H1 (cell line): ENCODE data around the gene CCL23. TPM values are rescaled to one million over a fixed set of nuclear protein-coding genes. Genes with fewer than 3 reads are reported as not detected.

ENCODE experiments used
- CTCF ChIA-PET: fragments of 300-600 bp; sonication (Branson Sonifier 250); formaldehyde crosslinking; loops from one replicate; lab custom pipeline; 2021; ENCODE audit not compliant: partially characterized antibody; lab: Charles Lee
- POLR2A ChIA-PET: fragments of 300-600 bp; sonication (Branson Sonifier 250); formaldehyde crosslinking; loops from one replicate; lab custom pipeline; 2021; ENCODE audit warnings: inconsistent platforms; ENCODE audit not compliant: partially characterized antibody; lab: Charles Lee
- DNase-seq, 2 experiments: peaks; one replicate each; pipeline versions ENCODE4 v3.0.0 to v3.0.0-alpha.2; 2010 to 2022; ENCODE audit warnings: low spot score in 2 of 2, low read depth in 1 of 2, mixed read lengths in 1 of 2
- FAIRE-seq: peaks from 2 replicates; lab custom pipeline; 2011; peaks lifted over from hg19 to GRCh38; lab: Jason Lieb, UNC
- H2AFZ ChIP-seq: 2 replicates; pipeline ENCODE4 v1.8.1; 2012; ENCODE audit warnings: low read length, inconsistent platforms
- H2AK5ac ChIP-seq: 2 replicates; pipeline ENCODE4 v1.6.1; 2013; ENCODE audit warnings: low read depth, low read length
- H2BK120ac ChIP-seq: replicated peaks from 2 replicates; pipeline ENCODE3; 2013; ENCODE audit warnings: low read depth, low read length, inconsistent platforms
- H2BK12ac ChIP-seq: 2 replicates; pipeline ENCODE4 v1.6.1; 2013; ENCODE audit warnings: low read depth, low read length
- H2BK15ac ChIP-seq: 2 replicates; pipeline ENCODE4 v1.6.1; 2013; ENCODE audit warnings: low read length
- H2BK20ac ChIP-seq: 2 replicates; pipeline ENCODE4 v1.6.1; 2013; ENCODE audit warnings: low read length
- H2BK5ac ChIP-seq: 2 replicates; pipeline ENCODE4 v1.6.1; 2013; ENCODE audit warnings: low read depth, low read length
- H3K14ac ChIP-seq: 2 replicates; pipeline ENCODE4 v1.6.1; 2013; ENCODE audit warnings: inconsistent platforms; ENCODE audit not compliant: insufficient read length
- H3K18ac ChIP-seq: 2 replicates; pipeline ENCODE4 v1.6.1; 2013; ENCODE audit warnings: low read length; ENCODE audit errors: extremely low read depth
- H3K23ac ChIP-seq: 2 replicates; pipeline ENCODE4 v1.6.1; 2013; ENCODE audit warnings: inconsistent platforms; ENCODE audit not compliant: insufficient read length
- H3K23me2 ChIP-seq: 2 replicates; pipeline ENCODE4 v1.6.1; 2013; ENCODE audit warnings: low read depth, low read length
- H3K27ac ChIP-seq: 2 replicates; pipeline ENCODE4 v1.6.1; 2011; ENCODE audit warnings: low read depth, low read length, inconsistent platforms
- H3K27me3 ChIP-seq, 4 experiments: replicated peaks in 1 of 4; 1 replicate in 1 of 4; 2 replicates in 3 of 4; pipeline versions ENCODE4 v1.6.1 to v1.8.1; 2011 to 2013; ENCODE audit warnings: low read length in 3 of 4, mild to moderate bottlenecking in 3 of 4, inconsistent platforms in 2 of 4, mixed read lengths in 2 of 4, moderate library complexity in 1 of 4; ENCODE audit not compliant: control insufficient read depth in 3 of 4, insufficient read depth in 3 of 4; ENCODE audit errors: extremely low read depth in 1 of 4
- H3K36me3 ChIP-seq, 4 experiments: 2 replicates each; pipeline versions ENCODE4 v1.6.1 to v1.8.1; 2011 to 2013; ENCODE audit warnings: mild to moderate bottlenecking in 4 of 4, low read length in 3 of 4, moderate library complexity in 2 of 4, control low read depth in 1 of 4, inconsistent platforms in 1 of 4; ENCODE audit not compliant: insufficient read depth in 4 of 4, control insufficient read depth in 2 of 4
- H3K4ac ChIP-seq: replicated peaks from 2 replicates; pipeline ENCODE3; 2013; ENCODE audit warnings: low read length, low read depth, mixed read lengths, inconsistent platforms; ENCODE audit not compliant: insufficient read length
- H3K4me1 ChIP-seq, 4 experiments: replicated peaks in 1 of 4; 1 replicate in 1 of 4; 2 replicates in 3 of 4; pipeline versions ENCODE4 v1.6.1 to v1.8.1; 2011 to 2013; ENCODE audit warnings: low read length in 3 of 4, inconsistent platforms in 2 of 4, mixed read lengths in 1 of 4; ENCODE audit not compliant: insufficient read depth in 4 of 4, control insufficient read depth in 3 of 4
- H3K4me2 ChIP-seq, 2 experiments: 2 replicates each; pipeline versions ENCODE4 v1.6.1 to v1.8.1; 2011 to 2013; ENCODE audit warnings: low read depth in 2 of 2, low read length in 2 of 2, control low read depth in 1 of 2, inconsistent platforms in 1 of 2, mild to moderate bottlenecking in 1 of 2; ENCODE audit not compliant: insufficient read depth in 1 of 2
- H3K4me3 ChIP-seq, 4 experiments: fragments of 200-600, 300-600 bp in 1 of 4; sonication (generic), shearing (Covaris generic), sonication (Bioruptor Twin) in 1 of 4; 2 replicates each; pipeline versions ENCODE4 v1.5.1 to v1.8.1; 2011 to 2016; ENCODE audit warnings: low read length in 4 of 4, low read depth in 3 of 4, control low read depth in 2 of 4, inconsistent platforms in 2 of 4, mild to moderate bottlenecking in 2 of 4, mixed read lengths in 1 of 4, moderate library complexity in 1 of 4; ENCODE audit not compliant: insufficient read depth in 2 of 4; ENCODE audit errors: extremely low read depth in 1 of 4
- H3K56ac ChIP-seq: replicated peaks from 2 replicates; pipeline ENCODE3; 2013; ENCODE audit warnings: low read depth, mild to moderate bottlenecking, mixed read lengths, low read length, inconsistent platforms; ENCODE audit not compliant: insufficient read length
- H3K79me1 ChIP-seq: 2 replicates; pipeline ENCODE4 v1.6.1; 2013; ENCODE audit warnings: low read depth, low read length, control low read depth
- H3K79me2 ChIP-seq, 2 experiments: 2 replicates each; pipeline versions ENCODE4 v1.6.1 to v1.8.1; 2012 to 2013; ENCODE audit warnings: low read length in 2 of 2, mild to moderate bottlenecking in 2 of 2, inconsistent platforms in 1 of 2; ENCODE audit not compliant: insufficient read depth in 2 of 2, control insufficient read depth in 1 of 2
- H3K9ac ChIP-seq, 4 experiments: replicated peaks in 1 of 4; 1 replicate in 1 of 4; 2 replicates in 3 of 4; pipeline versions ENCODE4 v1.6.1 to v1.8.1; 2011 to 2013; ENCODE audit warnings: low read depth in 3 of 4, low read length in 3 of 4, control low read depth in 2 of 4, mild to moderate bottlenecking in 2 of 4, moderate library complexity in 2 of 4, inconsistent platforms in 1 of 4; ENCODE audit errors: extremely low read depth in 1 of 4
- H3K9me3 ChIP-seq, 2 experiments: 2 replicates each; pipeline versions ENCODE4 v1.6.1 to v1.8.1; 2012 to 2013; ENCODE audit warnings: mild to moderate bottlenecking in 2 of 2, moderate library complexity in 2 of 2, control low read depth in 1 of 2, inconsistent platforms in 1 of 2, low read depth in 1 of 2, low read length in 1 of 2, mixed read lengths in 1 of 2; ENCODE audit not compliant: insufficient read depth in 2 of 2
- H4K20me1 ChIP-seq, 2 experiments: replicated peaks in 1 of 2; 2 replicates each; pipeline versions ENCODE3 to v1.8.1; 2011 to 2013; ENCODE audit warnings: inconsistent platforms in 2 of 2, low read length in 2 of 2, mild to moderate bottlenecking in 1 of 2; ENCODE audit not compliant: insufficient read depth in 2 of 2, control insufficient read depth in 1 of 2
- H4K5ac ChIP-seq: 2 replicates; pipeline ENCODE4 v1.6.1; 2013; ENCODE audit warnings: low read length, low read depth, mixed read lengths, inconsistent platforms; ENCODE audit not compliant: insufficient read length
- H4K8ac ChIP-seq: 2 replicates; pipeline ENCODE4 v1.8.0; 2013; ENCODE audit warnings: mild to moderate bottlenecking, moderate library complexity, low read length, inconsistent platforms; ENCODE audit not compliant: insufficient read depth; ENCODE audit errors: extremely low read depth
- H4K91ac ChIP-seq: replicated peaks from 2 replicates; pipeline ENCODE3; 2013; ENCODE audit warnings: low read length, mixed read lengths, inconsistent platforms; ENCODE audit not compliant: insufficient read length
- BACH1 ChIP-seq: IDR thresholded peaks from 2 replicates; pipeline ENCODE4 v1.6.1; 2012; ENCODE audit warnings: low read length, improper control_type of control experiment
- EP300 ChIP-seq, 2 experiments: IDR thresholded peaks; 1 replicate in 1 of 2; 2 replicates in 1 of 2; pipeline ENCODE4 v1.6.1; 2011 to 2012; ENCODE audit warnings: low read depth in 2 of 2, low read length in 2 of 2, mild to moderate bottlenecking in 2 of 2, borderline replicate concordance in 1 of 2, inconsistent platforms in 1 of 2, moderate library complexity in 1 of 2
- HDAC6 ChIP-seq: IDR thresholded peaks from one replicate; pipeline ENCODE4 v1.7.1; 2012; ENCODE audit warnings: low read depth, mild to moderate bottlenecking, inconsistent platforms, low read length, moderate library complexity
- JUND ChIP-seq: IDR thresholded peaks from 2 replicates; pipeline ENCODE4 v1.6.1; 2011; ENCODE audit warnings: mild to moderate bottlenecking, improper control_type of control experiment, low read length
- RXRA ChIP-seq: IDR thresholded peaks from 2 replicates; pipeline ENCODE4 v1.6.1; 2011; ENCODE audit warnings: low read depth, mild to moderate bottlenecking, low read length, moderate library complexity; ENCODE audit not compliant: insufficient read depth
- SIN3A ChIP-seq, 2 experiments: IDR thresholded peaks in 1 of 2; conservative IDR thresholded peaks in 1 of 2; 2 replicates each; pipeline ENCODE4 v1.6.1; 2011 to 2012; ENCODE audit warnings: low read length in 2 of 2, improper control_type of control experiment in 1 of 2, low read depth in 1 of 2, mild to moderate bottlenecking in 1 of 2
- SP4 ChIP-seq: IDR thresholded peaks from 2 replicates; pipeline ENCODE4 v1.6.1; 2012; ENCODE audit warnings: low read length, inconsistent platforms
- YY1 ChIP-seq: IDR thresholded peaks from 2 replicates; pipeline ENCODE4 v1.6.1; 2011; ENCODE audit warnings: low read depth, mild to moderate bottlenecking, low read length
- WGBS, 2 experiments: shearing (Covaris generic) in 1 of 2; methylation state at CpG; one replicate each; pipeline versions ENCODE4 v1.1.6 to v1.1.7; 2013 to 2015; ENCODE audit warnings: low lambda C conversion rate in 2 of 2, mixed read lengths in 2 of 2, inconsistent platforms in 1 of 2, low coverage in 1 of 2, missing lambda C conversion rate in 1 of 2; ENCODE audit not compliant: insufficient replicate concordance in 2 of 2, insufficient coverage in 1 of 2, insufficient read length in 1 of 2; ENCODE audit errors: extremely low coverage in 1 of 2, missing lambda C conversion rate in 1 of 2; 5-methylcytosine and 5-hydroxymethylcytosine counted together
- polyA plus RNA-seq, 7 experiments: library from polyadenylated mRNA; depleted of rRNA in 3 of 7; stranded (reverse) in 5 of 7; unstranded in 2 of 7; fragments of >200 nt in 5 of 7; fragments of 200-250 nt in 2 of 7; gene quantifications; 1 replicate in 5 of 7; 2 replicates in 1 of 7; 4 replicates in 1 of 7; pipeline versions ENCODE4 v1.2.1 to v1.2.3, GENCODE V29; 2011 to 2013; ENCODE audit warnings: missing spikeins in 2 of 7, mixed read lengths in 2 of 7
- total RNA-seq: library from RNA; stranded (reverse); fragmentation: NEBNext Ultra II Directional; extraction: Animal tissue kit (Norgen Biotek cat#: 25700); gene quantifications from 2 replicates; pipeline ENCODE4 v1.2.1, GENCODE V29; 2021
- TF ChIP-seq, protein P1 (sequence below): IDR thresholded peaks from 2 replicates; pipeline ENCODE4 v1.6.1; 2011; ENCODE audit warnings: low read depth, mild to moderate bottlenecking, low read length; ENCODE audit not compliant: insufficient read depth
- TF ChIP-seq, protein P2 (sequence below), 3 experiments: IDR thresholded peaks; 1 replicate in 2 of 3; 2 replicates in 1 of 3; pipeline versions ENCODE4 v1.5.1 to v1.6.1; 2011; ENCODE audit warnings: low read length in 3 of 3, mild to moderate bottlenecking in 3 of 3, inconsistent platforms in 2 of 3, low read depth in 1 of 3, moderate library complexity in 1 of 3; ENCODE audit not compliant: insufficient read depth in 1 of 3; ENCODE audit errors: control extremely low read depth in 1 of 3

Gene CCL23
- total and polyA plus RNA-seq, 2 of the 8 experiments (the other 6 are each of a cell fraction or from before 2014, with no cell fraction given): not detected

DNA sequence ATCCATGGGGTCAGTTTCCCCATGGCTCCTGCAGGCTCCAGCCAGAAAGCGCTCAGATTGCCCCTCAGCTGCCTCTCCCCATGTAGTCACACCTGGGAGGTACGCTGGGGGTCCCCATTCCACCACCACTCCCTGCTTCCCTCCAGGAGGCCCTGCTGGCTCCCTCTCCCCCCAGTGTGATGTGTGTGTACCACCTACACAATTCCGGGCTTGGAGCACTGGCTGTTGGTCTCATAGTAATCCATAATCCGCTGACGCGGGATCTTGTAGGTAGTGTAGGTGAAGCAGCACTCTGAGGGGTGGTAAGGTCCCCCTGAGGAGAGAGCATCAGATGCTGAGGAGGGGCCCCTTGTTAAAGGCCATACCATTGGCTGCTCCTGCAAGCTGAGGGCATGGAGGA, 33.6 kb downstream of the CCL23 start:
- no peak overlapping the region for H2BK15ac ChIP-seq
- H4K5ac ChIP-seq: no peak overlapping the region
- no peak for TF ChIP-seq SP4
- TF ChIP-seq RXRA: no peak
- TF ChIP-seq EP300 (IDR thresholded peaks at IDR 0.05; ENCODE audit: borderline replicate concordance in 1 of 2, low read depth in 2 of 2, low read length in 2 of 2): no peak
- TF ChIP-seq SIN3A (conservative IDR thresholded peaks at IDR 0.05 in 1 of 2, IDR thresholded peaks at IDR 0.05 in 1 of 2; ENCODE audit: low read depth in 1 of 2, low read length in 2 of 2): no peak
- TF ChIP-seq JUND: no peak
- TF ChIP-seq YY1: no peak
- TF ChIP-seq BACH1: no peak
- TF ChIP-seq, protein P1, sequence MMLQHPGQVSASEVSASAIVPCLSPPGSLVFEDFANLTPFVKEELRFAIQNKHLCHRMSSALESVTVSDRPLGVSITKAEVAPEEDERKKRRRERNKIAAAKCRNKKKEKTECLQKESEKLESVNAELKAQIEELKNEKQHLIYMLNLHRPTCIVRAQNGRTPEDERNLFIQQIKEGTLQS: no peak
- no peak for TF ChIP-seq HDAC6
- TF ChIP-seq, protein P2, sequence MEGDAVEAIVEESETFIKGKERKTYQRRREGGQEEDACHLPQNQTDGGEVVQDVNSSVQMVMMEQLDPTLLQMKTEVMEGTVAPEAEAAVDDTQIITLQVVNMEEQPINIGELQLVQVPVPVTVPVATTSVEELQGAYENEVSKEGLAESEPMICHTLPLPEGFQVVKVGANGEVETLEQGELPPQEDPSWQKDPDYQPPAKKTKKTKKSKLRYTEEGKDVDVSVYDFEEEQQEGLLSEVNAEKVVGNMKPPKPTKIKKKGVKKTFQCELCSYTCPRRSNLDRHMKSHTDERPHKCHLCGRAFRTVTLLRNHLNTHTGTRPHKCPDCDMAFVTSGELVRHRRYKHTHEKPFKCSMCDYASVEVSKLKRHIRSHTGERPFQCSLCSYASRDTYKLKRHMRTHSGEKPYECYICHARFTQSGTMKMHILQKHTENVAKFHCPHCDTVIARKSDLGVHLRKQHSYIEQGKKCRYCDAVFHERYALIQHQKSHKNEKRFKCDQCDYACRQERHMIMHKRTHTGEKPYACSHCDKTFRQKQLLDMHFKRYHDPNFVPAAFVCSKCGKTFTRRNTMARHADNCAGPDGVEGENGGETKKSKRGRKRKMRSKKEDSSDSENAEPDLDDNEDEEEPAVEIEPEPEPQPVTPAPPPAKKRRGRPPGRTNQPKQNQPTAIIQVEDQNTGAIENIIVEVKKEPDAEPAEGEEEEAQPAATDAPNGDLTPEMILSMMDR (IDR thresholded peaks at IDR 0.05; ENCODE audit: control extremely low read depth in 1 of 3, insufficient read depth in 1 of 3, low read depth in 1 of 3, low read length in 3 of 3): no peak
- H2AK5ac ChIP-seq: no peak overlapping the region
- H3K4ac ChIP-seq: no peak overlapping the region
- H4K20me1 ChIP-seq: no peaks in the 10 kb centered on the region
- H2BK120ac ChIP-seq: no peak overlapping the region
- H3K23ac ChIP-seq: no peak overlapping the region
- DNase-seq (no peak), FAIRE-seq (no peak)
- no peak overlapping the region for H3K56ac ChIP-seq
- H3K4me1 ChIP-seq: no peaks in the 10 kb centered on the region
- POLR2A ChIA-PET: interaction anchor here (0.6 kb wide), 1 partner anchor 158 kb away, joined by 3 read pairs; no protein-coding TSS in a partner anchor
- no peaks in the 10 kb centered on the region for H3K23me2 ChIP-seq
- H3K4me2 ChIP-seq: no peak overlapping the region
- CTCF ChIA-PET: interaction anchor here (1.3 to 2.4 kb wide), 2 partner anchors 15 to 88 kb away, joined by 4 to 11 read pairs; no protein-coding TSS in a partner anchor
- no peaks in the 10 kb centered on the region for H3K9me3 ChIP-seq
- H3K9ac ChIP-seq: no peak overlapping the region
- H3K27me3 ChIP-seq: no peaks in the 10 kb centered on the region
- no peak overlapping the region for H4K91ac ChIP-seq
- no peaks in the 10 kb centered on the region for H3K79me2 ChIP-seq
- WGBS, 2 experiments: 78% methylated on average over 6 of the region's 6 CpGs; no CpG with 5 or more reads in 1 of the 2 experiments
- no peak overlapping the region for H3K4me3 ChIP-seq
- H3K14ac ChIP-seq: no peak overlapping the region
- no peak overlapping the region for H3K27ac ChIP-seq
- no peak overlapping the region for H2AFZ ChIP-seq
- H2BK12ac ChIP-seq: no peak overlapping the region
- no peaks in the 10 kb centered on the region for H3K79me1 ChIP-seq
- no peaks in the 10 kb centered on the region for H3K36me3 ChIP-seq
- no peak overlapping the region for H2BK20ac ChIP-seq
- H2BK5ac ChIP-seq: no peak overlapping the region
- H3K18ac ChIP-seq: no peak overlapping the region
- H4K8ac ChIP-seq: no peak overlapping the region
